Adrenal gland (tissue), 12 donors: ENCODE results near the gene CACUL1. TPM values are rescaled to one million over a fixed set of nuclear protein-coding genes. Genes with fewer than 3 reads are reported as not detected.
"Not testable (repeated sequence)": the region's sequence is repeated elsewhere in the genome, so short reads cannot be mapped to it uniquely, and the experiment has no call there.

Experiments used
- DNase-seq, 7 donors: peaks; one replicate each; pipeline ENCODE4 v3.0.0-alpha.2; 2019 to 2020
- H3K27ac ChIP-seq, 5 donors: fragments of 200-600 bp; sonication (generic) in 4 of 5; 1 replicate in 3 of 5; 2 replicates in 2 of 5; pipeline versions ENCODE4 v1.5.1 to v1.8.0; 2016 to 2020; ENCODE audit warnings: mild to moderate bottlenecking in 1 of 5
- H3K27me3 ChIP-seq: fragments of 200-600 bp; 2 replicates; pipeline ENCODE4 v1.8.0; 2021
- H3K36me3 ChIP-seq, 2 donors: fragments of 200-600 bp; replicated peaks in 1 of 2; 1 replicate in 1 of 2; 2 replicates in 1 of 2; pipeline versions ENCODE4 v1.5.1 to v1.8.0; 2018 to 2022
- H3K4me1 ChIP-seq, 2 donors: fragments of 200-600 bp; replicated peaks in 1 of 2; 1 replicate in 1 of 2; 2 replicates in 1 of 2; pipeline versions ENCODE4 v1.5.1 to v1.8.0; 2018 to 2021
- H3K4me3 ChIP-seq, 4 donors: fragments of 200-600 bp; sonication (generic) in 3 of 4; one replicate each; pipeline ENCODE4 v1.5.1; 2016 to 2018
- H3K9me3 ChIP-seq, 3 donors: fragments of 200-600 bp; sonication (generic) in 1 of 3; replicated peaks in 1 of 3; 1 replicate in 2 of 3; 2 replicates in 1 of 3; pipeline versions ENCODE4 v1.5.1 to v1.8.0; 2016 to 2021
- CTCF ChIP-seq, 6 experiments: fragments of 450-650 bp in 4 of 6; fragments of 200-600 bp in 2 of 6; sonication (generic) in 1 of 6; IDR thresholded peaks; 1 replicate in 5 of 6; 2 replicates in 1 of 6; pipeline versions ENCODE4 v1.5.1 to v1.8.0; 2016 to 2021; ENCODE audit warnings: antibody characterized with exemption in 6 of 6, mild to moderate bottlenecking in 2 of 6, moderate library complexity in 1 of 6
- POLR2A ChIP-seq, 2 donors: fragments of 450-650 bp; IDR thresholded peaks; one replicate each; pipeline ENCODE4 v1.6.1; 2017; ENCODE audit warnings: antibody characterized with exemption in 2 of 2, mild to moderate bottlenecking in 2 of 2, moderate library complexity in 1 of 2
- WGBS, 4 donors: extraction: QIAGEN DNeasy Blood & Tissue Kit in 2 of 4; methylation state at CpG; one replicate each; pipeline versions ENCODE4 v1.1.5 to v1.1.7; 2013 to 2017; 5-methylcytosine and 5-hydroxymethylcytosine counted together
- intact Hi-C, 2 donors: fragments of 100-400 bp; cut with DNase I; formaldehyde crosslinking; loops; one replicate each; pipeline versions ENCODE4 v1.14.1 to v1.15.0; 2022 to 2023
- polyA plus RNA-seq, 3 donors: library from polyadenylated mRNA; stranded (reverse); fragments of 200-250 nt in 2 of 3; fragments of 350-450 nt in 1 of 3; fragmentation: Illumina TruSeq in 1 of 3; extraction: RNeasy Lipid Tissue Mini Kit (QIAGEN cat#74804) in 1 of 3; gene quantifications; one replicate each; pipeline ENCODE4 v1.2.3, GENCODE V29; 2013 to 2014
- total RNA-seq, 9 donors: library from RNA; depleted of rRNA in 4 of 9; stranded (reverse); fragments of >200 nt in 4 of 9; fragments of 120-200 nt in 1 of 9; fragmentation: NEBNext Ultra II Directional in 1 of 9; extraction: Animal tissue kit (Norgen Biotek cat#: 25700) in 1 of 9; gene quantifications; one replicate each; pipeline versions ENCODE4 v1.1.0 to v1.2.4, GENCODE V29; 2013 to 2023
- donor health status: healthy with polysubstance abuse.
- donor health status: Bipolar disorder and iron deficiency.
- donor health status: DM: yes; HTN: yes; CAD: no.
- donor health status: DM: no; HTN: no; CAD: no.
- donor health status: DM: no; HTN: no; CAD: no.
- donor health status: DM: yes; HTN: yes; CAD: no.

The CACUL1 gene
- total and polyA plus RNA-seq, 12 donors = 6.9 to 70.0 (median 30.9) TPM

DNA sequence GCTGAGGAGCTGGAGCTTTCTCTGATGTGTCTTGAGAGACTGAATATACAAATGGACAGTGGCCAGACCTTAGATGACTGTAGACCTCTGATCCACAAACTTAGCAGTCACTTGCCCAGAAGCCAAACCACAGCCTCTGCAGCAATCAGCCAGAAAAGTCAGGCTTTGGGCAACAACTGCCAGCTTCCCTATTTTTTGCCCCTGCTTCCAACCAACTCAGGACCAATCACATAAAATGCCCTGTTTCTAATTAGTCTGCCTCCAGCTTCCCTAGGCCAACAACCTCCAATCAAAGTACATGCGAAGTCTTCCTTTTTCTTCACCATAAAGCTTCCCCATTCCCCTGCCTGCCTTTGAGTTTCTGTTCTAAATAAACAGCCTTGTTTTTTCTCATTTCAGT is 37.8 kb upstream of the CACUL1 start:
- peak overlapping the region in 2 of 5 donors; percentile 30 to 67 for H3K27ac ChIP-seq
- no peaks in the 10 kb centered on the region for H3K36me3 ChIP-seq
- no peaks in the 10 kb centered on the region for H3K4me1 ChIP-seq
- H3K9me3 ChIP-seq = no peaks in the 10 kb centered on the region
- intact Hi-C loops = no loop called here
- no peak overlapping the region for H3K4me3 ChIP-seq
- peak in 4 of 7 donors; percentile 18 to 63 (median 54) for DNase-seq
- TF ChIP-seq POLR2A (IDR thresholded peaks at IDR 0.05) (no peak), CTCF (IDR thresholded peaks at IDR 0.05) (no peak)
- WGBS, 4 donors = 80 to 89% (median 81%) methylated on average over 1 of the region's 1 CpG
- no peaks in the 10 kb centered on the region for H3K27me3 ChIP-seq

GRCh38 chr10:118790058-118790457 is 35.3 kb upstream of the CACUL1 start:
- no peak for TF ChIP-seq POLR2A (IDR thresholded peaks at IDR 0.05)
- no peak for TF ChIP-seq CTCF (IDR thresholded peaks at IDR 0.05)
- H3K4me3 ChIP-seq = no peak overlapping the region

GRCh38 chr10:118785551-118785950 is 30.8 kb upstream of the CACUL1 start:
- H3K4me3 ChIP-seq = no peak overlapping the region
- TF ChIP-seq CTCF (IDR thresholded peaks at IDR 0.05) = no peak
- TF ChIP-seq POLR2A (IDR thresholded peaks at IDR 0.05) = no peak

More at GRCh38 chr10:118790058-118790457, 35.3 kb upstream of the CACUL1 start:
- 70 to 82% (median 80%) methylated on average over 7 of the region's 7 CpGs for WGBS, 4 donors
- Histone ChIP-seq H3K27ac (no peak overlapping the region), H3K4me1 (no peaks in the 10 kb centered on the region), H3K27me3 (no peaks in the 10 kb centered on the region), H3K9me3 (no peaks in the 10 kb centered on the region), H3K36me3 (no peaks in the 10 kb centered on the region)
- intact Hi-C loops = no loop called here
- DNase-seq = no peak

GRCh38 chr10:118783776-118784545 is 29.2 kb upstream of the CACUL1 start:
- Histone ChIP-seq H3K36me3 (no peaks in the 10 kb centered on the region), H3K27ac (no peak overlapping the region), H3K27me3 (no peaks in the 10 kb centered on the region), H3K4me1 (no peaks in the 10 kb centered on the region), H3K4me3 (no peak overlapping the region), H3K9me3 (no peaks in the 10 kb centered on the region)
- no peak for DNase-seq
- no peak for TF ChIP-seq POLR2A (IDR thresholded peaks at IDR 0.05)
- no peak for TF ChIP-seq CTCF (IDR thresholded peaks at IDR 0.05)
- WGBS, 4 donors = 83 to 88% (median 86%) methylated on average over 22 to 24 of the region's 24 CpGs
- intact Hi-C loops = no loop called here

More at GRCh38 chr10:118785551-118785950, 30.8 kb upstream of the CACUL1 start:
- DNase-seq = no peak
- no peaks in the 10 kb centered on the region for H3K36me3 ChIP-seq
- H3K4me1 ChIP-seq = no peaks in the 10 kb centered on the region
- no peaks in the 10 kb centered on the region for H3K27me3 ChIP-seq
- no peaks in the 10 kb centered on the region for H3K9me3 ChIP-seq
- intact Hi-C loops = no loop called here
- WGBS, 4 donors = 78 to 85% (median 81%) methylated on average over 5 of the region's 5 CpGs
- H3K27ac ChIP-seq = no peak overlapping the region

DNA sequence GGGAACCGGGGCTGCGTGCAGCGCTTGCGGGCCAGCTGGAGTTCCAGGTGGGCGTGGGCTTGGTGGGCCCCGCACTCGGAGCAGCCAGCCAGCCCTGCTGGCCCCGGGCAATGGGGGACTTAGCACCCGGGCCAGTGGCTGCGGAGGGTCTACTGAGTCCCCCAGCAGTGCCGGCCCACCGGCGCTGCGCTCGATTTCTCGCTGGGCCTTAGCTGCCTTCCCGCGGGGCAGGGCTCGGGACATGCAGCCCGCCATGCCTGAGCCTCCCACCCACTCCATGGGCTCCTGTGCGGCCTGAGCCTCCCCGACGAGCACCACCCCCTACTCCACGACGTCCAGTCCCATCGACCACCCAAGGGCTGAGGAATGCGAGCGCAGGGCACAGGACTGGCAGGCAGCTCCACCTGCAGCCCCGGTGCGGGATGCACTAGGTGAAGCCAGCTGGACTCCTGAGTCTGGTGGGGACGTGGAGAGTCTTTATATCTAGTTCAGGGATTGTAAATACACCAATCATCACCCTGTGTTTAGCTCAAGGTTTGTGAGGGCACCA is 28.2 kb upstream of the CACUL1 start:
- H3K4me1 ChIP-seq, H3K36me3 ChIP-seq, H3K9me3 ChIP-seq, DNase-seq, H3K4me3 ChIP-seq, H3K27me3 ChIP-seq, H3K27ac ChIP-seq, intact Hi-C loops: not testable (repeated sequence)
- WGBS, 4 donors = 88 to 100% (median 95%) methylated on average over 1 to 30 of the region's 31 CpGs
